Small intestine (tissue), 7 donors: ENCODE measurements around the gene REEP2. TPM values are rescaled to one million over a fixed set of nuclear protein-coding genes. Genes with fewer than 3 reads are reported as not detected.

Experiments
- DNase-seq, 2 donors: peaks; one replicate each; pipeline versions ENCODE4 v3.0.0 to v3.0.0-alpha.2; 2013
- FAIRE-seq: peaks from 2 replicates; lab custom pipeline; 2012; peaks lifted over from hg19 to GRCh38; lab: Jason Lieb, UNC
- H3K27ac ChIP-seq, 3 donors: one replicate each; pipeline ENCODE4 v1.5.1; 2013; ENCODE audit warnings: low read length in 2 of 3, mild to moderate bottlenecking in 2 of 3, control low read depth in 1 of 3, inconsistent platforms in 1 of 3, low read depth in 1 of 3, moderate library complexity in 1 of 3
- H3K27me3 ChIP-seq, 3 donors: one replicate each; pipeline ENCODE4 v1.6.1; 2013; ENCODE audit warnings: low read length in 3 of 3, inconsistent platforms in 1 of 3; ENCODE audit not compliant: control insufficient read depth in 3 of 3, insufficient read depth in 3 of 3
- H3K36me3 ChIP-seq, 3 donors: one replicate each; pipeline ENCODE4 v1.6.1; 2013; ENCODE audit warnings: low read length in 3 of 3, inconsistent platforms in 1 of 3, low read depth in 1 of 3, mild to moderate bottlenecking in 1 of 3, moderate library complexity in 1 of 3; ENCODE audit not compliant: control insufficient read depth in 3 of 3, insufficient read depth in 2 of 3
- H3K4me1 ChIP-seq, 3 donors: one replicate each; pipeline ENCODE4 v1.6.1; 2013; ENCODE audit warnings: low read length in 2 of 3, inconsistent platforms in 1 of 3, low read depth in 1 of 3, mild to moderate bottlenecking in 1 of 3, moderate library complexity in 1 of 3; ENCODE audit not compliant: control insufficient read depth in 3 of 3, insufficient read depth in 2 of 3
- H3K4me3 ChIP-seq, 3 donors: one replicate each; pipeline ENCODE4 v1.5.1; 2013; ENCODE audit warnings: low read length in 3 of 3, control low read depth in 1 of 3, inconsistent platforms in 1 of 3, low read depth in 1 of 3, mild to moderate bottlenecking in 1 of 3, moderate library complexity in 1 of 3
- H3K9me3 ChIP-seq, 2 donors: one replicate each; pipeline ENCODE4 v1.6.1; 2013; ENCODE audit warnings: low read depth in 1 of 2, low read length in 1 of 2; ENCODE audit not compliant: control insufficient read depth in 2 of 2, insufficient read depth in 1 of 2
- WGBS, 3 donors: extraction: QIAGEN DNeasy Blood & Tissue Kit; methylation state at CpG; one replicate each; pipeline ENCODE4 v1.1.7; 2013; 5-methylcytosine and 5-hydroxymethylcytosine counted together
- polyA plus RNA-seq, 4 donors: library from polyadenylated mRNA; stranded (reverse) in 3 of 4; unstranded in 1 of 4; fragments of 200-250 nt in 3 of 4; fragments of 120-200 nt in 1 of 4; gene quantifications; one replicate each; pipeline versions ENCODE4 v1.2.1 to v1.2.3, GENCODE V29; 2013
- donor health status: healthy with polysubstance abuse.
- donor health status: control.
- donor health status: control.
- donor health status: Bipolar disorder and iron deficiency.
- donor health status: healthy.

The REEP2 gene
- polyA plus RNA-seq, 4 donors, result 2.2 to 14.2 (median 4.3) TPM

DNA sequence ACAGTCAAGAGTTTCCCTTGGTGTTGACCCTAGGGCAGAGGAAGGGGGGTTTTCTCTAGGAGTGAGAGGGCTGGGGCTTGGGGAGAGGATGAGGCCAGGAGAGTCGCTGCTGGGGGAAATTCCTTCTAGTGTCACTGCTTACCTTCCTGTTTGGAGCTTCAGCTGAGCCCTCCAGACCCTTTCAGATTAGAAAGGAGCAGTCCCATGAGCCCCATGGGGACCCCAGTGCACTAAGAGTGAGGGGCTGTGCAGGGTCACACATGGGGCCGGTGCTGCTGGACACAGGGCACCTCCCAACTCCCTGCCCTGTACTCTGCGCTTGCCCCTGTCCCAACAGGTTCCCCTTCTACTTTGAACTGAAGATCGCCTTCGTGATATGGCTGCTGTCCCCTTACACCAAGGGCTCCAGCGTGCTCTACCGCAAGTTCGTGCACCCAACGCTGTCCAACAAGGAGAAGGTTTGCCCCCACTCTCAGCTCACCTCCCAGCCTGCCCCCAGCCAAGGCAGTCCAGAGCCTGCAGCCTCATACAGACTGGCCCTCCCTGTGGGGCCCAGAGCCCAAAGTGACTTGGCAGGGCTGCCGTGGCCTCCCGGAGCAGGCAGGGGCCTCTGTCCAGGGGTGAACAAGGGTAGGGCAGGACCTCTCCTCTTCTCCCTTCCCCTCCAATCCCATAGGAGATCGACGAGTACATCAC is 5.4 kb downstream of the REEP2 start:
- H3K36me3 ChIP-seq, result peaks cover 0 to 8% (median 0%) of the 10 kb centered on the region in 3 donors
- no peak overlapping the region for H3K27ac ChIP-seq
- peaks cover 2 to 51% (median 9%) of the 10 kb centered on the region in 3 donors for H3K4me1 ChIP-seq
- no peaks in the 10 kb centered on the region for H3K27me3 ChIP-seq
- H3K9me3 ChIP-seq, result no peaks in the 10 kb centered on the region
- H3K4me3 ChIP-seq, result no peak overlapping the region
- FAIRE-seq (no peak), DNase-seq (no peak)
- 89 to 96% (median 90%) methylated on average over 10 to 13 of the region's 13 CpGs for WGBS, 3 donors

DNA sequence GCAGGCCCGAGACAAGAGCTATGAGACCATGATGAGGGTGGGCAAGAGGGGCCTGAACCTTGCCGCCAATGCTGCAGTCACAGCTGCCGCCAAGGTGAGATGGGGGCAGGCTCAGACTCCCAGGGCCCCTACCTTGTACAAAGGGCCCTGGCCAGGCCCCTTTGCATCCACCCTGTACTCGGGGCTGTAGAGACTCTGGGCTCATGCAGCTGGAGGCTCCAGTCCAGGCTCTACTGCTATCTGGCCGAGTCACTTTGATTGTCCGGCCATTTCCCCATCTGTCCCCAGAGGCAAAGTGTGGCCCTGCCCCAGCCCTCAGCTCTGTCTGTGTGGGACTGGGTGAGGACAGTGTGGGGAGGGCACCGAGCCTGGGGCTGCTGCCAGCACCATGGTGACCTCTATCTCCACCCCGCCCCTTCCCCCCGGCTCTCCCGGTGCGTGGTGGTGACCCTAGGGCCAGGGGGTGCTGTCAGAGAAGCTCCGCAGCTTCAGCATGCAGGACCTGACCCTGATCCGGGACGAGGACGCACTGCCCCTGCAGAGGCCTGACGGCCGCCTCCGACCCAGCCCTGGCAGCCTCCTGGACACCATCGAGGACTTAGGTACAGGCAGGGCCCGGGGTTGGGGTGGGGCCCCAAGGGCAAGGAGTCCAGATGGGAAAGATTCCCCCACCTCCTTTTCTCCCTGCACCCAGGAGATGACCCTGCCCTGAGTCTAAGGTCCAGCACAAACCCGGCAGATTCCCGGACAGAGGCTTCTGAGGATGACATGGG is 6.1 kb downstream of the REEP2 start:
- H3K9me3 ChIP-seq, result no peaks in the 10 kb centered on the region
- DNase-seq (peak; percentile 75 to 82), FAIRE-seq (no peak)
- H3K27me3 ChIP-seq, result no peaks in the 10 kb centered on the region
- H3K4me3 ChIP-seq, result peak overlapping the region in 1 of 3 donors; percentile 19
- H3K27ac ChIP-seq, result peak overlapping the region in 2 of 3 donors; percentile 5 to 76
- H3K4me1 ChIP-seq, result peaks cover 0 to 43% (median 9%) of the 10 kb centered on the region in 3 donors
- peaks cover 0 to 8% (median 0%) of the 10 kb centered on the region in 3 donors for H3K36me3 ChIP-seq
- WGBS, 3 donors, result 45 to 80% (median 66%) methylated on average over 21 to 22 of the region's 22 CpGs

DNA sequence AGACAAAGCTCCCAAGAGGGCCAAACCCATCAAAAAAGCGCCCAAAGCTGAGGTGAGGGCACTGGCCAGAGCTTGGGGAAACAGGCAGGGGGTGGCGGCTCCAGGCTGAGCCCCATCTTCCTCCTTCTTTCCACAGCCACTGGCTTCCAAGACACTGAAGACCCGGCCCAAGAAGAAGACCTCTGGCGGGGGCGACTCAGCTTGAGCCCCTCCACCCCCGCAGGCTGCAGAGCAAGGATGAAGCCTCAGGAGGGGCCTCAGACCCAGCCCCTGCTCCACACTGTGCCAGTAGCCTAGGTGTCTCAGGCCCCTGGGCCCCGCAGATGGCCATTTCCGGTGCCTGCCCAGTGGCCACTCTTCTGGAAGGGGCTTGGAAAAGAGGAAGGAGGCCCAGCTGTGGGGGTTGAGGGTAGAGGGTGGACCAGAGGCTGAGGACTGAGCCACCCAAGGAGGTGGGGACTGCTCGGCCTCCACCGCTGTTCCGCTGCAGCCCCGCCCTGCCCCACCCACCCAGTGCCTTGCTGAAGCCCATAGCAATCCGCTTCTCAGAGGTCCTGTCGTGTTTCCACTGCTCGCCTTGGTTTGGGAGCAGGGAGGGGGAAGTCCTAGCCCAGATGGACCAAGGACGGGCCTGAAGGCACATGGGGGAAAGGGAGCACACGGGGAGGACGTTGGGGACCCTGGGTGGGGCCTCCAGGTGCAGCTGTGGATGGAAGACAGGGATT is 6.9 kb downstream of the REEP2 start:
- Histone ChIP-seq H3K4me3 (peak overlapping the region in 1 of 3 donors; percentile 19), H3K9me3 (no peaks in the 10 kb centered on the region), H3K27ac (peak overlapping the region in 1 of 3 donors; percentile 76), H3K4me1 (peaks cover 0 to 39% (median 9%) of the 10 kb centered on the region in 3 donors), H3K36me3 (peaks cover 0 to 7% (median 0%) of the 10 kb centered on the region in 3 donors), H3K27me3 (no peaks in the 10 kb centered on the region)
- no peak for FAIRE-seq
- DNase-seq, result peak in 1 of 2 donors; percentile 52
- WGBS, 3 donors, result 44 to 75% (median 50%) methylated on average over 14 to 18 of the region's 18 CpGs

DNA sequence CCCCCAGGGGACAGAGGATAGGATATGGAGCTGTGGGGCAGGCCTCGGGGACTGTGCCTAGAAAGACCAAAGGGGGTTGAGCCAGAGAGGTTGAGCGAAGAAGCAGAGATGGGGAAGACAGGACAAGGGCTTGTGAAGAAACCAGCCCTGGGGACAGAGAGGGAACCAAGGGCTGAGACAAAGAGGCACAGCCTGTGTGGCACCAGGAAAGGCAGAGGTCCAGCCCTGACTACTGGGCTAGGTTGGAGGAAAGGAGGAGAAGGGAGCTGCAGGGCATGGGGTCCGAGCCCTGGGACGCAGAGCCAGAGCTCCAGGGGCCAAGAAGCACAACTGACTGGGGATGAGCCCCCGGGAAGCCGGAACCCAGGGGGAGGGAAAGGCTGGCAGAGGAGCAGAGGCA is 9.2 kb downstream of the REEP2 start:
- no peak for DNase-seq
- H3K36me3 ChIP-seq, result peaks cover 0 to 4% (median 0%) of the 10 kb centered on the region in 3 donors
- H3K4me3 ChIP-seq, result no peak overlapping the region
- 90 to 93% (median 92%) methylated on average over 6 of the region's 6 CpGs for WGBS, 3 donors
- no peaks in the 10 kb centered on the region for H3K9me3 ChIP-seq
- H3K27ac ChIP-seq, result no peak overlapping the region
- H3K27me3 ChIP-seq, result no peaks in the 10 kb centered on the region
- H3K4me1 ChIP-seq, result peaks cover 0 to 38% (median 9%) of the 10 kb centered on the region in 3 donors
- FAIRE-seq, result no peak

DNA sequence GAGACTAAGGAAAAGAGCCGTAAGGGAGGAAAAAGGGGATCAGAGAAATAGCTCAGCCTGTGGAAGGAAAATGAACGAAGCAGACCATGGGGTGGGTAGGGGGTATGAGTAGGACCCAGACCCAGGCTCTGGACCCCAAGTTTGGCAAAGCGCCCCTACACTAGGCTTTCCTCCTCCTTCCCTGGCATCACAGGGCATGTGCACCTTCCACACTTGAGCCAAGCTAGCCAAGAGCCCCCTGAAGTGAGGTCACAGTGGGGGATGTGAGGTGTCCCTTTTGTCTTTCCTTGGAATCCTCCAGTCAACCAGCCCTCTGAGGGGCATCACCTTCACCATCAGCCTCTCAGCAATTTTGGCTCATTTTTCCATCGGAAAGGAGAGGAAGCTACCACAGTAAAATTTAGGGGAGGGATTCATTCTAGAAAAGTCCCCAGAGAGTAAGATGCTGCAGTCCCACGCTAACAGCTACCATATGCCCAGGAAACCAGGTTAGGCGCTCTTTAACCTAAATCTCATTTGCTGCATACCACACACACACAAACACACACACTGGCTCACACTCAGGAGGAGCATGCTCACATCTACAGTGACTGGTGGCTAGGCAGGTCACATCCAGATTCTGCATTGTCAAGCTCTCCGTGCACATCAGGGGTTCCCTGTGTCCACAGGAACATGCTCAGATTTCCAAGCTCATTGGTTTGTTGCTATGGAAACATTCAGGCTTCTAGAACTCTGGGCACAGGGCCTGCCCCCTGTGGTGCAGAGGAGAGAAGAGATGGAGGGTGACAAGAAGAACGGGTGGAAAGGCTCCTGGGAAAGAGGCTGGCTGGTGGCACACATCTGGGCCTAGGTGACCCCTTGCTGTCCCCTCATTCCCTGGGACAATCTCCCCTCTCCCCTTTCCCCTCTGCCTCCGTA is 9.9 kb downstream of the REEP2 start:
- WGBS, 3 donors, result 77 to 83% (median 81%) methylated on average over 9 of the region's 9 CpGs
- DNase-seq (no peak), FAIRE-seq (no peak)
- peaks cover 0 to 4% (median 0%) of the 10 kb centered on the region in 3 donors for H3K36me3 ChIP-seq
- H3K9me3 ChIP-seq, result no peaks in the 10 kb centered on the region
- H3K4me3 ChIP-seq, result no peak overlapping the region
- no peaks in the 10 kb centered on the region for H3K27me3 ChIP-seq
- no peak overlapping the region for H3K27ac ChIP-seq
- peaks cover 0 to 36% (median 9%) of the 10 kb centered on the region in 3 donors for H3K4me1 ChIP-seq

DNA sequence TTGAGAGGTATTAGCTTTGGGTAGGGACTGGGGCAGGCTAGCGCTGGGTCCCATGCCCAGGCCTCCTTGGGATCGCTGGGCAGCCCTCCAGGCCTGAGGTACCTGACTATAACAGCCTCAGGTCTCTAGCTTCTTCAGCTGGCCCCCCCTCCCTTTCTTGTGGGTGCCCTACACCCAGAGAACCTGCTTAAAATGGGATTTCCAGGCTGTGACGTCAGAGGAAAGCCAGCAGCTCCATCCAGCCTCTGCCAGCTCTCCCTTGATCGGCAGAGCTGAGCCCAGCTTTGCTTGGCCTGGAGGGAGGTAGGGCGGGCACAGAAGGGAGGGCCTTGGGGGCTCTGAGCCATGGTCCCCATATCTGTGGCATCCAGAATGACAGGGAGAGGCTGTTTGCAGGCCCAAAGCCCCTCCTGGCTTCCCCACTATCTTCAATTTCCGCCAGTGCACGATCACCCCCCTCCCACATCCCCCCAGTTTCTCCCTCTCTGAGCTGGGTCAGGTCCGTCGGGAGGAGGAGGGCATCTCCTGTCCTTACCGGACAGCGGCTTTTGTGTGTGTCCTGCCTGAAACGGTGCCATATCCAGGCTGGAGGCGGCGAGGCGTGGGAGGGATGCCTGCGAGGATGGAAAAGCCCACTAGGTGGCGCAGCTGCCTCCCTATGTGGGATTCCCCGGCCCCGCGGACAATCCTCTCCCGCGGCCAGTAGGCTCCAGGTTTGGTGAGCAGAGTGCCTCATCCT is 10.8 kb downstream of the REEP2 start:
- Histone ChIP-seq H3K4me1 (peaks cover 0 to 27% (median 9%) of the 10 kb centered on the region in 3 donors), H3K27me3 (no peaks in the 10 kb centered on the region), H3K4me3 (no peak overlapping the region), H3K9me3 (no peaks in the 10 kb centered on the region), H3K27ac (no peak overlapping the region), H3K36me3 (peaks cover 0 to under 1% (median 0%) of the 10 kb centered on the region in 3 donors)
- DNase-seq, result peak; percentile 75 to 89
- WGBS, 3 donors, result 18 to 19% (median 19%) methylated on average over 22 of the region's 22 CpGs
- FAIRE-seq, result no peak

DNA sequence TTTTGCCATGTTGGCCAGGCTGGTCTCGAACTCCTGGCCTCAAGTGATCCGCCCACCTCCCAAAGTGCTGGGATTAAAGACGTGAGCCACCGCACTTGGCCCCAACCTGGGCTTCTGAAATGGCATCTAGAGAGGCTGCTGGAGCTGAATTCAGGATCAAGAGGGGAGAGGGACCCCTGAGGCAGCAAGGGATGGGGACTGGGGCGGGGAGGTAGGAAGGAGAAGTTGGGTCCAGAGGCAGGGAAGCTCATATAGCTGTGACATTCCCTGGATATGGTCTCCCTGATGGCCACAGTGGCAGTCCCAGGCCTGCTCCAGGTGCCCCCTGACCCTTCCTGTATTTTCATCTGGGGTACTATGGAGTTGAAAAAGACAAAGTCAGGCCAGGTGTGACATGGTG is 12.1 kb downstream of the REEP2 start:
- peaks cover 0 to 6% (median 0%) of the 10 kb centered on the region in 3 donors for H3K27me3 ChIP-seq
- WGBS, 3 donors, result 90 to 92% (median 92%) methylated on average over 5 of the region's 5 CpGs
- DNase-seq (no peak), FAIRE-seq (no peak)
- H3K9me3 ChIP-seq, result no peaks in the 10 kb centered on the region
- no peak overlapping the region for H3K27ac ChIP-seq
- H3K4me1 ChIP-seq, result peaks cover 0 to 14% (median 6%) of the 10 kb centered on the region in 3 donors
- H3K4me3 ChIP-seq, result no peak overlapping the region
- no peaks in the 10 kb centered on the region for H3K36me3 ChIP-seq
